Neuron (in vitro differentiated cells): ENCODE data around the gene DEF6.

ENCODE experiments used
- H2AFZ ChIP-seq: one replicate; pipeline ENCODE4 v1.6.1; 2013; ENCODE audit warnings: low read depth, mild to moderate bottlenecking, inconsistent platforms, low read length, moderate library complexity
- H3K27me3 ChIP-seq: one replicate; pipeline ENCODE4 v1.6.1; 2013; ENCODE audit warnings: low read length; ENCODE audit not compliant: insufficient read depth
- H3K36me3 ChIP-seq: one replicate; pipeline ENCODE4 v1.6.1; 2013; ENCODE audit warnings: low read length; ENCODE audit not compliant: insufficient read depth
- H3K4me1 ChIP-seq: one replicate; pipeline ENCODE4 v1.6.1; 2013; ENCODE audit warnings: low read length; ENCODE audit not compliant: insufficient read depth
- H3K4me3 ChIP-seq: 2 replicates; pipeline ENCODE4 v1.5.1; 2013; ENCODE audit warnings: mild to moderate bottlenecking, low read length, moderate library complexity
- H3K9me3 ChIP-seq: one replicate; pipeline ENCODE4 v1.6.1; 2013; ENCODE audit warnings: low read length

The DEF6 gene

DNA sequence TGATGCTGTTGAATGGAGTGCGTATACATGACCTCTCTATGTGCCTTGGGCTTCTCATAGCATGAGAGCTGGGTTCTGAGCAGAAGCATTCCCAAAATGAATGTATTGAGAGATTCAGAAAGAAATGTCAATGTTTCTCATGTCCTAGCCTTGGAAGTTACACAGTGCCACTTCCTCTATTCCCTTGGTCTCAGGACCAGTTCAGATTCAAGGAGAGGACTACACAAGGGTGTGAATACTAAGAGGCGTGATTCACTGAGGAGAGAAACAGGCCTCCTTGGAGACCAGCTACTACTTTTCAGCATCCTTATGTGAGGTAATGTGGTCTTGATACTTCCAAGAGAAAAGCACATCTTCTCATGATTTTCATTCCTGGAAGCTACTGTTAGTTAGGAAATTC lies 55.1 kb downstream of the DEF6 start:
- Histone ChIP-seq H3K4me3 (no peak overlapping the region), H2AFZ (no peak overlapping the region), H3K27me3 (no peaks in the 10 kb centered on the region), H3K9me3 (peaks cover 9% of the 10 kb centered on the region), H3K36me3 (peaks cover 50% of the 10 kb centered on the region), H3K4me1 (no peaks in the 10 kb centered on the region)

- Histone ChIP-seq H2AFZ (no peak overlapping the region), H3K4me3 (no peak overlapping the region), H3K36me3 (peaks cover 43% of the 10 kb centered on the region), H3K4me1 (no peaks in the 10 kb centered on the region), H3K27me3 (no peaks in the 10 kb centered on the region), H3K9me3 (peaks cover 9% of the 10 kb centered on the region)
These were observed 56.9 kb downstream of the DEF6 start for GRCh38 chr6:35354361-35355135.

DNA sequence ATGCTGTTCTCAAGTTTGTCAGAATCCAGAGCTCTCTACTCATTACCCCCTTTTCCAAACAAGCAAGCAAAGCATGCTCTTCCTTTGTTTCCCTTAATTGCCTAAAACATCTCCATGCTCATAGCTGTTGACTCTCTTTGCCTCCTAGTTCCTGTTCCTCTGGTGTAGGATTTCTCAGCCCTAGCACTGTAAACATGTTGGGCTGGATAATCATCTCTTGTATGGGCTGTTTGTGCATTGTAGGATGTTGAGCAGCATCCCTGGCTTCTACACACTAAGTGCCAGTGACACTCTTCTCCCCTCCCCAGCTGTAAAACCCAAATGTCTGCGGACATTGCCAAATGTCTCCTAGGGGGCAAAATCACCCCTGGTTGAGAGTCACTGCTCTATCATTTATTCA lies 58.8 kb downstream of the DEF6 start:
- Histone ChIP-seq H3K36me3 (peaks cover 41% of the 10 kb centered on the region), H3K9me3 (peaks cover 9% of the 10 kb centered on the region), H3K4me3 (no peak overlapping the region), H3K4me1 (no peaks in the 10 kb centered on the region), H3K27me3 (no peaks in the 10 kb centered on the region), H2AFZ (no peak overlapping the region)

GRCh38 chr6:35357677-35358076 lies 60.1 kb downstream of the DEF6 start:
- Histone ChIP-seq H3K27me3 (no peaks in the 10 kb centered on the region), H3K9me3 (peaks cover 7% of the 10 kb centered on the region), H3K4me1 (no peaks in the 10 kb centered on the region), H3K36me3 (peaks cover 32% of the 10 kb centered on the region), H3K4me3 (no peak overlapping the region), H2AFZ (no peak overlapping the region)

GRCh38 chr6:35358086-35358485 lies 60.5 kb downstream of the DEF6 start:
- Histone ChIP-seq H3K27me3 (no peaks in the 10 kb centered on the region), H2AFZ (no peak overlapping the region), H3K4me1 (no peaks in the 10 kb centered on the region)

DNA sequence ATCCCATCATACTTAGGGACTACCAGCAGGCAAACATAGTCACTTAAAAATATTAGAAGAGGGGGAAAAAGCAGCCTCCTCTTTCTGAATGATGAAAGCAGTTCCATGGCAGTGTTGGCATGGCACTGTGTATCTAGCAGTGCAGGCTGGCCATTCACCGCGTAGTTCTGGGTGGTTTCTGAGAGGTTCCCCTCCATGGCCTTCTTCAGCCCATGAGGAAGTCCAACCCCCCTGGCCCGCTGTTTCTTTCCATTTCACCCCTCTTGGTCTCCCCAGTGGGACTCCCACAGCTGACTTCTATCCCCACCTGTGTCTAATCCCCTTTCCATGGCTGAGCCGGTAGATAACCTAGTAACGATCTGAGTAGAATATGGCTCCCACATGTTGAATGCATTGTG lies 61.7 kb downstream of the DEF6 start:
- no peaks in the 10 kb centered on the region for H3K4me1 ChIP-seq
- H3K4me3 ChIP-seq: no peak overlapping the region
- H3K27me3 ChIP-seq: no peaks in the 10 kb centered on the region
- peaks cover 1% of the 10 kb centered on the region for H3K9me3 ChIP-seq
- peaks cover 21% of the 10 kb centered on the region for H3K36me3 ChIP-seq
- no peak overlapping the region for H2AFZ ChIP-seq

More at GRCh38 chr6:35358086-35358485, 60.5 kb downstream of the DEF6 start:
- Histone ChIP-seq H3K4me3 (no peak overlapping the region), H3K36me3 (peaks cover 28% of the 10 kb centered on the region), H3K9me3 (peaks cover 3% of the 10 kb centered on the region)

GRCh38 chr6:35359744-35360348 lies 62.2 kb downstream of the DEF6 start:
- no peaks in the 10 kb centered on the region for H3K9me3 ChIP-seq
- no peak overlapping the region for H3K4me3 ChIP-seq
- no peaks in the 10 kb centered on the region for H3K27me3 ChIP-seq
- no peaks in the 10 kb centered on the region for H3K4me1 ChIP-seq
- H2AFZ ChIP-seq: no peak overlapping the region
- H3K36me3 ChIP-seq: peaks cover 16% of the 10 kb centered on the region

- H3K4me3 ChIP-seq: no peak overlapping the region
- no peaks in the 10 kb centered on the region for H3K4me1 ChIP-seq
- no peaks in the 10 kb centered on the region for H3K27me3 ChIP-seq
- no peaks in the 10 kb centered on the region for H3K9me3 ChIP-seq
- H3K36me3 ChIP-seq: peaks cover 13% of the 10 kb centered on the region
- no peak overlapping the region for H2AFZ ChIP-seq
These were observed 62.9 kb downstream of the DEF6 start for GRCh38 chr6:35360349-35361138.

GRCh38 chr6:35362200-35362599 lies 64.6 kb downstream of the DEF6 start:
- no peaks in the 10 kb centered on the region for H3K4me1 ChIP-seq
- no peak overlapping the region for H3K4me3 ChIP-seq
- peaks cover under 1% of the 10 kb centered on the region for H3K36me3 ChIP-seq
- no peak overlapping the region for H2AFZ ChIP-seq
- no peaks in the 10 kb centered on the region for H3K9me3 ChIP-seq
- no peaks in the 10 kb centered on the region for H3K27me3 ChIP-seq

DNA sequence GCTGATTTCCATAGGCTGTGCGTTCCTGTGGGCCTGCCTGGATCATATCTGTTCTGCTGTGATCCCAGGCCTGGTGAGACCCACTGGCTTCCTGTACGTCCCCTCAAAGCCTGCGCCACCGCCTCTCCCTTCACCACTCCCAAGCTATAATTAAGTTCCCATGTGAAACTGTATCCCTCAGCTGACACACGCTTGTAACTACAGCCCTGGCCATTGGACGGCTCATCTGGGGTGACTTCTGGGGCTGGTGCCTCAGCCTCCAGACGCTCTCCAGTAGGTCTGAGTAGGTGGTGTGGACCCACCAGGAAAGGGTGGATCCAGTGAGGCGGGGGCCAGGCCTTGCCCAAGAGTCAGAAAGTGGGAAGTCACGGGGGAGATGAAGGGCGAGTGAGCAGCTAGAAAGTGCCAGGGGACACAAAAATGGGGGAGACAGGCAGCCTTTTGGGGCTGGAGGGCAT lies 65.7 kb downstream of the DEF6 start:
- Histone ChIP-seq H2AFZ (no peak overlapping the region), H3K4me1 (no peaks in the 10 kb centered on the region), H3K36me3 (no peaks in the 10 kb centered on the region), H3K4me3 (no peak overlapping the region), H3K9me3 (no peaks in the 10 kb centered on the region), H3K27me3 (no peaks in the 10 kb centered on the region)

- H3K27me3 ChIP-seq: no peaks in the 10 kb centered on the region
- H3K4me3 ChIP-seq: no peak overlapping the region
- H3K36me3 ChIP-seq: no peaks in the 10 kb centered on the region
- H3K9me3 ChIP-seq: no peaks in the 10 kb centered on the region
- H3K4me1 ChIP-seq: no peaks in the 10 kb centered on the region
- H2AFZ ChIP-seq: no peak overlapping the region
These were observed 68.1 kb downstream of the DEF6 start for GRCh38 chr6:35365594-35366203.

DNA sequence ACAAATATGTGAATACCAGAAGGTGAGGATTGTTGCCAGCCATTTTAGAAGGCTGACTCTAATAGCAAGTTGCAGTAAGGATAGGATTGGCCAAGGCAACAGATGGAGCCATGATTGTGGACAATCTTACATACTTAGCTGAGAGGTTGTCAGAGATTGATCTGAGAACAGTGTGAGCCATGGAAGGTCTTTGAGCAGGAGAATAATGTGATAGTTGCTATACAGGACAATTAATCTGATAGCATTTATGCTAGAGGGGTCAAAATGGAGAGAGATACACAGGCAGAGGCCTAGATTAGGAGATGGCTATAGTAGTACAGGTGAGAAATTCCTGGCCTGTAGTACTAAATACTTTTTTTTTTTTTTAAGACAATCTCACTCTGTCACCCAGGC lies 68.6 kb downstream of the DEF6 start:
- no peaks in the 10 kb centered on the region for H3K9me3 ChIP-seq
- no peaks in the 10 kb centered on the region for H3K4me1 ChIP-seq
- no peaks in the 10 kb centered on the region for H3K27me3 ChIP-seq
- no peak overlapping the region for H3K4me3 ChIP-seq
- H2AFZ ChIP-seq: no peak overlapping the region
- no peaks in the 10 kb centered on the region for H3K36me3 ChIP-seq

- Histone ChIP-seq H2AFZ (no peak overlapping the region), H3K4me3 (no peak overlapping the region), H3K36me3 (no peaks in the 10 kb centered on the region), H3K27me3 (no peaks in the 10 kb centered on the region), H3K9me3 (no peaks in the 10 kb centered on the region), H3K4me1 (no peaks in the 10 kb centered on the region)
These were observed 70.0 kb downstream of the DEF6 start for GRCh38 chr6:35367646-35368037.
